ENCODE results near the gene TAF8.

The TAF8 gene

GRCh38 chr6:42100029-42100901 lies 49.9 kb downstream of the TAF8 start:
- DNase-seq: no peak

GRCh38 chr6:42101186-42101657 lies 50.9 kb downstream of the TAF8 start:
- DNase-seq: no peak

- DNase-seq: no peak
These were observed 52.9 kb downstream of the TAF8 start for GRCh38 chr6:42103216-42103615.

- no peak for DNase-seq
These were observed 53.4 kb downstream of the TAF8 start for GRCh38 chr6:42103753-42104094.

GRCh38 chr6:42104095-42104803 lies 53.9 kb downstream of the TAF8 start:
- no peak for DNase-seq

- DNase-seq: no peak
These were observed 54.4 kb downstream of the TAF8 start for GRCh38 chr6:42104804-42105125.

GRCh38 chr6:42105156-42105648 lies 54.9 kb downstream of the TAF8 start:
- no peak for DNase-seq

GRCh38 chr6:42105709-42106108 lies 55.4 kb downstream of the TAF8 start:
- no peak for DNase-seq

GRCh38 chr6:42106112-42107023 lies 56.0 kb downstream of the TAF8 start:
- DNase-seq: no peak

GRCh38 chr6:42108071-42108470 lies 57.7 kb downstream of the TAF8 start:
- DNase-seq: no peak

- no peak for DNase-seq
These were observed 60.4 kb downstream of the TAF8 start for GRCh38 chr6:42110683-42111082.

- no peak for DNase-seq
These were observed 62.0 kb downstream of the TAF8 start for GRCh38 chr6:42112351-42112750.

GRCh38 chr6:42113936-42114636 lies 63.8 kb downstream of the TAF8 start:
- DNase-seq: no peak

GRCh38 chr6:42117843-42118161 lies 67.5 kb downstream of the TAF8 start:
- no peak for DNase-seq

GRCh38 chr6:42118162-42119001 lies 68.1 kb downstream of the TAF8 start:
- no peak for DNase-seq

GRCh38 chr6:42120895-42121865 lies 70.9 kb downstream of the TAF8 start:
- no peak for DNase-seq

- DNase-seq: no peak
These were observed 73.2 kb downstream of the TAF8 start for GRCh38 chr6:42123379-42124103.

GRCh38 chr6:42124223-42124836 lies 74.0 kb downstream of the TAF8 start:
- no peak for DNase-seq

- DNase-seq: no peak
These were observed 74.9 kb downstream of the TAF8 start for GRCh38 chr6:42125231-42125630.

Data from SIG-M5 (cell line).